ENCODE results near the gene RPTOR. TPM values are rescaled to one million over a fixed set of nuclear protein-coding genes. Genes with fewer than 3 reads are reported as not detected.

The RPTOR gene
- total RNA-seq, 1 experiment from 2014 or later, result 25.1 TPM

- H2BK120ac ChIP-seq (ENCODE audit: low read depth, low read length, poor library complexity, severe bottlenecking), result no peak overlapping the region
- H3K4ac ChIP-seq (ENCODE audit: low read depth, low read length), result no peak overlapping the region
- H3K23me2 ChIP-seq (ENCODE audit: insufficient read length, low read depth, low read length, poor library complexity, severe bottlenecking), result no peaks in the 10 kb centered on the region
- no peak overlapping the region for H2BK20ac ChIP-seq (ENCODE audit: low read depth, low read length, poor library complexity, severe bottlenecking)
- H3K36me3 Mint-ChIP-seq (ENCODE audit: insufficient read depth in 1 of 3, low read depth in 3 of 3), result peaks cover 6% of the 10 kb centered on the region in 3 experiments
- no peaks in the 10 kb centered on the region for H3K27me3 ChIP-seq (ENCODE audit: insufficient read depth, low read length)
- no peaks in the 10 kb centered on the region for H3K4me1 ChIP-seq (ENCODE audit: insufficient read depth, low read length)
- H3K4me1 Mint-ChIP-seq, result peaks cover 0 to 19% of the 10 kb centered on the region in 2 experiments; a peak in 3 of 4 replicates
- no peak overlapping the region for H3K18ac ChIP-seq (ENCODE audit: insufficient read length, low read depth, low read length)
- no peaks in the 10 kb centered on the region for H3K79me1 ChIP-seq (ENCODE audit: insufficient read depth, low read depth, low read length, poor library complexity, severe bottlenecking)
- no peak overlapping the region for H3K4me3 Mint-ChIP-seq
- no peak overlapping the region for H3K9ac ChIP-seq (ENCODE audit: extremely low read depth, insufficient read length, low read length)
- H3K9me3 ChIP-seq (ENCODE audit: control insufficient read depth, low read depth, low read length), result no peaks in the 10 kb centered on the region
- H4K5ac ChIP-seq (ENCODE audit: insufficient read length, low read depth, low read length), result no peak overlapping the region
- H4K20me1 ChIP-seq (ENCODE audit: control insufficient read depth, insufficient read depth, insufficient read length), result peaks cover 4% of the 10 kb centered on the region
- no peak for DNase-seq
- no peak overlapping the region for H3K4me2 ChIP-seq (ENCODE audit: insufficient read depth, insufficient read length, low read length)
- H3K56ac ChIP-seq (ENCODE audit: insufficient read length, low read depth, low read length), result no peak overlapping the region
- no peak overlapping the region for H2BK5ac ChIP-seq (ENCODE audit: insufficient read length, low read length)
- H3K27ac Mint-ChIP-seq, result peak overlapping the region in 1 of 3 experiments; percentile 56; a peak in 1 of 7 replicates
- TF ChIP-seq CTCF (conservative IDR thresholded peaks at IDR 0.05), result no peak
- H3K79me2 ChIP-seq (ENCODE audit: insufficient read depth, low read length), result no peaks in the 10 kb centered on the region
- WGBS (ENCODE audit: extremely low coverage, insufficient read length, low lambda C conversion rate), result no CpG with 5 or more reads among the region's 12 CpGs
- H4K8ac ChIP-seq (replicated peaks; ENCODE audit: insufficient read length, low read depth, low read length), result no peak overlapping the region
- H3K14ac ChIP-seq (ENCODE audit: insufficient read depth, low read length), result no peak overlapping the region; the same call in 1 of the 2 replicates
- no peak overlapping the region for H3K23ac ChIP-seq (ENCODE audit: insufficient read length, low read depth, low read length)
- no peak overlapping the region for H3K27ac ChIP-seq (ENCODE audit: insufficient read length, low read depth, low read length)
- no peak overlapping the region for H2AK5ac ChIP-seq (ENCODE audit: insufficient read length, low read length)
- no peaks in the 10 kb centered on the region for H3K9me3 Mint-ChIP-seq
- no peak overlapping the region for H2BK12ac ChIP-seq (ENCODE audit: insufficient read length, low read depth, low read length)
- H3K27me3 Mint-ChIP-seq (ENCODE audit: low read depth), result no peaks in the 10 kb centered on the region
- no peak overlapping the region for H3T11ph ChIP-seq (ENCODE audit: low read length)
- no peak overlapping the region for H2AFZ ChIP-seq (ENCODE audit: low read length)
- no peak overlapping the region for H4K91ac ChIP-seq (ENCODE audit: insufficient read length, low read depth, low read length)
- no peak overlapping the region for H2BK15ac ChIP-seq (ENCODE audit: low read depth, low read length)
Measured at GRCh38 chr17:80941171-80941570, 396.5 kb downstream of the RPTOR start.

Data from H9 (cell line).